IPS DF 6.9 (cell line): ENCODE results near the gene PANK1.

Experiments
- DNase-seq: peaks from one replicate; pipeline ENCODE4 v3.0.0-alpha.2; 2013; ENCODE audit warnings: low read depth, low spot score
- H3K27ac ChIP-seq: one replicate; pipeline ENCODE4 v1.5.1; 2013; ENCODE audit warnings: low read length, control low read depth
- H3K27me3 ChIP-seq: 2 replicates; pipeline ENCODE4 v1.6.1; 2013; ENCODE audit warnings: mild to moderate bottlenecking, low read length; ENCODE audit not compliant: control insufficient read depth, insufficient read depth
- H3K36me3 ChIP-seq: 2 replicates; pipeline ENCODE4 v1.6.1; 2013; ENCODE audit warnings: low read length; ENCODE audit not compliant: control insufficient read depth, insufficient read depth
- H3K4me1 ChIP-seq: 2 replicates; pipeline ENCODE4 v1.6.1; 2013; ENCODE audit warnings: low read length; ENCODE audit not compliant: control insufficient read depth, insufficient read depth
- H3K4me3 ChIP-seq: 2 replicates; pipeline ENCODE4 v1.5.1; 2013; ENCODE audit warnings: mild to moderate bottlenecking, low read length
- H3K9me3 ChIP-seq: 2 replicates; pipeline ENCODE4 v1.6.1; 2013; ENCODE audit warnings: low read length, inconsistent platforms; ENCODE audit not compliant: control insufficient read depth, insufficient read depth
- WGBS: extraction: QIAGEN DNeasy Blood & Tissue Kit; methylation state at CpG from one replicate; pipeline ENCODE4 v1.1.7; 2013; ENCODE audit warnings: mixed read lengths, missing lambda C conversion rate; ENCODE audit not compliant: insufficient read length, insufficient coverage; 5-methylcytosine and 5-hydroxymethylcytosine counted together

The PANK1 gene

DNA sequence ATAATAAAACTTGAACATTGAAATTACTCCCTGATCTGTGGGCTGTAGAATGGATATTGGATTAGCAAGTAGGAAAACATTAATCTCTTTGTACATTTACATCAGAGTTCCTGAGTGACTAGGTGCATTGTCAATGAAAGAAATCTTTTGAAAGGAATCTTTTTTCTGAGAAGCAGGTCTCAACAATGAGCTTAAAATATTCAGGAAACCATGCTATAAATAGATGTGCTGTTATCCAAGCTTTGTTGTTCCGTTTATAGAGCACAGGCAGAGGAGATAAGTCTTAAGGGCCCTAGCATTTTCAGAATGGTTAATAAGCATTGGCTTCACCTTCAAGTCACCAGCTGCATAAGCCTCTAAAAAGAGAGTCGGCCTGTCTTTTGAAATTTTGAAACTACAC lies 68.3 kb downstream of the PANK1 start:
- H3K36me3 ChIP-seq, result no peaks in the 10 kb centered on the region
- H3K9me3 ChIP-seq, result no peaks in the 10 kb centered on the region
- no peak for DNase-seq
- H3K27me3 ChIP-seq, result no peaks in the 10 kb centered on the region
- no peaks in the 10 kb centered on the region for H3K4me1 ChIP-seq
- WGBS, result no CpG with 5 or more reads among the region's 2 CpGs
- no peak overlapping the region for H3K4me3 ChIP-seq
- H3K27ac ChIP-seq, result no peak overlapping the region

- Histone ChIP-seq H3K27ac (no peak overlapping the region), H3K36me3 (no peaks in the 10 kb centered on the region), H3K4me1 (no peaks in the 10 kb centered on the region), H3K4me3 (no peak overlapping the region), H3K9me3 (no peaks in the 10 kb centered on the region), H3K27me3 (no peaks in the 10 kb centered on the region)
- no peak for DNase-seq
- WGBS, result no CpG with 5 or more reads among the region's 3 CpGs
Observed at GRCh38 chr10:89576022-89576421, 69.0 kb downstream of the PANK1 start.

DNA sequence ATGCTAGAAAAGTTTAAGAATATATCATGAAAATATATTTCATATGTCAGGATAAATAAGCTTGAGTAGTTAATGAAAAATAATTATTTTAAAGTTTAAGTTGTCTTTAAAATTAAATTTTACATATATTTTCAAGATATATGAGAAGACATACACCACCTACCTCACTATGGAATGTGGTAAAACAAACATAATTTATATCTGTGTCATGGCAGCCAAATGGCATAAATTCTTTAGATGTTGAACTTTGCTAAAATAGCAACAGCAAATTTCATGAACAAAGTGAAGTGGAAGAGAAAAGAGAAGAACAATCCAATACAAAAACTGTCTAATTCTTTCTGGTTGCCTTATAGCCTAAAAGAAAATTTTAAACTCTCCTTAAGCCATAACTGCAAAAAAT lies 70.0 kb downstream of the PANK1 start:
- Histone ChIP-seq H3K36me3 (no peaks in the 10 kb centered on the region), H3K27me3 (no peaks in the 10 kb centered on the region), H3K4me3 (no peak overlapping the region), H3K4me1 (no peaks in the 10 kb centered on the region), H3K9me3 (no peaks in the 10 kb centered on the region), H3K27ac (no peak overlapping the region)
- no peak for DNase-seq

DNA sequence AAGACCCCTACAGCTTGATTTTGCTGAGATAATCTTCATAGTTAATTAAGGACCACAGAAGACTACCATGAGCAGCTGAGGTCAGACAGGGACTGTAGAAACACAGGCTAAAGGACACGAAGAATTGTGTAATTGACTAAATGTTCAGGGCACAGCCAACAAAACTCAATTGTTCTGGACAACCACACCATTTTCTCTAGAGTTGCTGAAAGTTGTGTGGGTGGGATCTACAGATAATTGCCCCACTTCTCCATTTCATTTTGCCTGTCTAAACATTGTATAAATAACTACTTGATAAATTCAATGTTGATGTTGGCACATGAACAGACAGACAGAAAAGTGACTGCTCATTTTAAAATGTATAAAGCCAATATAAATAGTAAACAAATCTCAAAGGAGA lies 70.7 kb downstream of the PANK1 start:
- DNase-seq, result no peak
- Histone ChIP-seq H3K9me3 (no peaks in the 10 kb centered on the region), H3K4me3 (no peak overlapping the region), H3K4me1 (no peaks in the 10 kb centered on the region), H3K27me3 (no peaks in the 10 kb centered on the region), H3K27ac (no peak overlapping the region), H3K36me3 (no peaks in the 10 kb centered on the region)
- WGBS, result no CpG with 5 or more reads among the region's 1 CpG

DNA sequence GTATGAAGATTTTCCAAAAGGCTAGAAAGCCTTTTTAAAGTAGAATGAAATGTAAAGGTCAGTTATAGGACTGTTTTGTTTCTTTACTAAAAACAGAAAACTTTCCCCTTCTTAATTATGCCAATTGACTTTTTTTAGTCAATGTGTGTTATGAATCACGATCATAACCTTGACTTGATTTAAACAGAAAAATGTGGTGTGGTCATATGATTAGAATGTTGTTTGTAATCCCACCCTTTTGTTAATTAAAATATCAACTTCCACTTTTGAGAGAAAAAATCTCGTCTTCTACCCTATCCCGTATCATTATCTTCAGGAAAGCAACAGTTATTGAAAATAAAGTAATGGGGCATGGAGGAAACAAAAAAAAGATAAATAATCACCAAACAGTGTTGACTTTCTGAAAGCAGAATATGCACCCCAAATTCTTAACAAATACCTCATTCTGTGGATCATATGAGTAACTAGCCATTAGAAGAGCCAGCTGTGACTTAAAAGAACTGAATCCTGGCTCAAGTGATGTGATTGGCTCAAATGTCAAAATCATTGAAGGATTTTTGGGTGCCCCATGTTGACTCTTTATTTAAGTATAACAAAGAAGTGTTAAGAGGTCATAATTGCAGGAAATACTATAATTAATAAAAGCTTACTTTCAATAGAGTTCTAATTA lies 77.3 kb downstream of the PANK1 start:
- no peaks in the 10 kb centered on the region for H3K4me1 ChIP-seq
- no peak overlapping the region for H3K4me3 ChIP-seq
- H3K9me3 ChIP-seq, result no peaks in the 10 kb centered on the region
- H3K27ac ChIP-seq, result no peak overlapping the region
- no peak for DNase-seq
- H3K36me3 ChIP-seq, result no peaks in the 10 kb centered on the region
- H3K27me3 ChIP-seq, result no peaks in the 10 kb centered on the region
- no CpG with 5 or more reads among the region's 3 CpGs for WGBS

DNA sequence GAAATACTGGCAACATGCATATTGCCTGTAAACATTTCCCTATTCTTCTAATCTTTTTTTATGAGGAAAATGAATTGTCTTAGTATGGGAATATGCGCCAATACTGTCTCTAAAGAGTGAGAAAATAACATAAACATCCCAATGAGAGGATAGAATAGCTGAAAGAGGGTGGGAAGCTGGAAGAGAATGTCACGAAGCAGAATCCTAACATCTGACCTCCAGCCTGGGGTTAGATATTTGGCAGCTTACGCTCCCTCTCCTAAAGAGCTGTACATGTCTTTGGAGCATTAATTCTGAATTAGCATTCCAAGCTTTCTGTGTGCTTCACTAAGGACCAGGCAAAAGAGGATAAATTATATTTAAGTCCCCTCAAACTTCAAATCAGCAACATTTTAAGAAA lies 78.0 kb downstream of the PANK1 start:
- no peak overlapping the region for H3K4me3 ChIP-seq
- no peaks in the 10 kb centered on the region for H3K27me3 ChIP-seq
- H3K36me3 ChIP-seq, result no peaks in the 10 kb centered on the region
- WGBS, result no CpG with 5 or more reads among the region's 3 CpGs
- DNase-seq, result no peak
- H3K4me1 ChIP-seq, result no peaks in the 10 kb centered on the region
- no peak overlapping the region for H3K27ac ChIP-seq
- no peaks in the 10 kb centered on the region for H3K9me3 ChIP-seq

DNA sequence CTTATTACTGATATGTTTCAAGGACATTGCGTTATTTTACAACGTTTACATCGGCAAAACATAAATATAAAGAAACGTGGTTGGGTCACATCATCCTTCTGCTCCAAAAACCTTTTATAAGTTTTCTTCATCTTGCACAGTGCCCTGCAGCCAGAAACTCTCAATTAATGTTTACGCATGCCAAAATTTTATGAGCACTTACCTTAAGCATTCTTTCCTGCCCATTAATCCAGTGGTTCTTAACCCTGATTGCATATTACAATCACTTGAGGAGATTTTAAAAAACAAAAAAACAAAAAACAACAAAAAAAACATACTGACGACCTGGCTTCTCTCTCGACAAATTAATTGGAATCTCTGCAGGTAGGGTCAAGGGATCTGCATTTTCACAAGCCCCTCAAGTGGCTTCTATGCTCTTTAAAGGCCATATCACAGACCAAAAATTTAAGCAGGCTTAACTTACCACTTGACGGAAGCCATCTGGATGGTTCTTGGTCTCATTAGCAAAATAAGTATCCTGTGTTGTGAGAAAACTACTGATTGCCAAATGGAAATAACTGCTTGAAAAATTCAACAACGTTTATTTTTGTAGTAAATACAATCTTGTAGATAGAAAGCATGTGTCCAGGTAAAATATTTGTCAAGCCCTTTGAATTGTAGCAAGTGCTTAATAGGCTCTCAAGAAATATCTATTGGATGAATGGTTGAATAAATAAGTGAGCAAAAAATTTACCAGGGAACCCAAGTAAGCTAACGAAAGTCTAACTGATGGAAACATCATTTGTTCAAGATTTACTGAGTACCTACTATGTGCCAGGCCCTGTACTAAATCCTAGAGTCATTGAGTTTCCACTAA lies 78.7 kb downstream of the PANK1 start:
- no peak for DNase-seq
- Histone ChIP-seq H3K4me3 (no peak overlapping the region), H3K36me3 (no peaks in the 10 kb centered on the region), H3K27ac (no peak overlapping the region), H3K27me3 (no peaks in the 10 kb centered on the region), H3K4me1 (peaks cover 1% of the 10 kb centered on the region; the same call in 1 of the 2 replicates), H3K9me3 (no peaks in the 10 kb centered on the region)
- WGBS, result no CpG with 5 or more reads among the region's 10 CpGs

- Histone ChIP-seq H3K9me3 (no peaks in the 10 kb centered on the region), H3K4me1 (peaks cover 1% of the 10 kb centered on the region; the same call in 1 of the 2 replicates), H3K27me3 (no peaks in the 10 kb centered on the region), H3K36me3 (no peaks in the 10 kb centered on the region), H3K4me3 (no peak overlapping the region), H3K27ac (no peak overlapping the region)
- DNase-seq, result no peak
- no CpG with 5 or more reads among the region's 1 CpG for WGBS
Observed at GRCh38 chr10:89565180-89565579, 79.9 kb downstream of the PANK1 start.

- no peak for DNase-seq
- H3K4me3 ChIP-seq, result no peak overlapping the region
- no peak overlapping the region for H3K27ac ChIP-seq
- peaks cover 1% of the 10 kb centered on the region; the same call in 1 of the 2 replicates for H3K4me1 ChIP-seq
- H3K36me3 ChIP-seq, result no peaks in the 10 kb centered on the region
- H3K9me3 ChIP-seq, result no peaks in the 10 kb centered on the region
- H3K27me3 ChIP-seq, result no peaks in the 10 kb centered on the region
- no CpG with 5 or more reads among the region's 2 CpGs for WGBS
Observed at GRCh38 chr10:89563861-89564478, 81.1 kb downstream of the PANK1 start.

GRCh38 chr10:89563311-89563710 lies 81.7 kb downstream of the PANK1 start:
- DNase-seq, result no peak
- H3K4me1 ChIP-seq, result peaks cover 1% of the 10 kb centered on the region; the same call in 1 of the 2 replicates
- no CpG with 5 or more reads among the region's 3 CpGs for WGBS
- no peaks in the 10 kb centered on the region for H3K9me3 ChIP-seq
- no peak overlapping the region for H3K27ac ChIP-seq
- no peaks in the 10 kb centered on the region for H3K36me3 ChIP-seq
- no peak overlapping the region for H3K4me3 ChIP-seq
- H3K27me3 ChIP-seq, result no peaks in the 10 kb centered on the region
